Choroid plexus epithelial cell (primary cell): ENCODE measurements around the gene ENPEP.
"Not testable (repeated sequence)": the region's sequence is repeated elsewhere in the genome, so short reads cannot be mapped to it uniquely, and the experiment has no call there.

Experiments
- DNase-seq: peaks from one replicate; pipeline ENCODE4 v3.0.0-alpha.2; 2010; ENCODE audit warnings: low read depth
- H3K4me3 ChIP-seq: 2 replicates; pipeline ENCODE4 v1.5.1; 2011; ENCODE audit warnings: low read depth, mild to moderate bottlenecking, control low read depth, low read length, moderate library complexity
- TF ChIP-seq, protein P1 (sequence below): conservative IDR thresholded peaks from 2 replicates; pipeline ENCODE4 v1.5.1; 2011; ENCODE audit warnings: low read depth, mild to moderate bottlenecking, control low read depth, inconsistent platforms, low read length, moderate library complexity

The ENPEP gene, protein sequence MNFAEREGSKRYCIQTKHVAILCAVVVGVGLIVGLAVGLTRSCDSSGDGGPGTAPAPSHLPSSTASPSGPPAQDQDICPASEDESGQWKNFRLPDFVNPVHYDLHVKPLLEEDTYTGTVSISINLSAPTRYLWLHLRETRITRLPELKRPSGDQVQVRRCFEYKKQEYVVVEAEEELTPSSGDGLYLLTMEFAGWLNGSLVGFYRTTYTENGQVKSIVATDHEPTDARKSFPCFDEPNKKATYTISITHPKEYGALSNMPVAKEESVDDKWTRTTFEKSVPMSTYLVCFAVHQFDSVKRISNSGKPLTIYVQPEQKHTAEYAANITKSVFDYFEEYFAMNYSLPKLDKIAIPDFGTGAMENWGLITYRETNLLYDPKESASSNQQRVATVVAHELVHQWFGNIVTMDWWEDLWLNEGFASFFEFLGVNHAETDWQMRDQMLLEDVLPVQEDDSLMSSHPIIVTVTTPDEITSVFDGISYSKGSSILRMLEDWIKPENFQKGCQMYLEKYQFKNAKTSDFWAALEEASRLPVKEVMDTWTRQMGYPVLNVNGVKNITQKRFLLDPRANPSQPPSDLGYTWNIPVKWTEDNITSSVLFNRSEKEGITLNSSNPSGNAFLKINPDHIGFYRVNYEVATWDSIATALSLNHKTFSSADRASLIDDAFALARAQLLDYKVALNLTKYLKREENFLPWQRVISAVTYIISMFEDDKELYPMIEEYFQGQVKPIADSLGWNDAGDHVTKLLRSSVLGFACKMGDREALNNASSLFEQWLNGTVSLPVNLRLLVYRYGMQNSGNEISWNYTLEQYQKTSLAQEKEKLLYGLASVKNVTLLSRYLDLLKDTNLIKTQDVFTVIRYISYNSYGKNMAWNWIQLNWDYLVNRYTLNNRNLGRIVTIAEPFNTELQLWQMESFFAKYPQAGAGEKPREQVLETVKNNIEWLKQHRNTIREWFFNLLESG

DNA sequence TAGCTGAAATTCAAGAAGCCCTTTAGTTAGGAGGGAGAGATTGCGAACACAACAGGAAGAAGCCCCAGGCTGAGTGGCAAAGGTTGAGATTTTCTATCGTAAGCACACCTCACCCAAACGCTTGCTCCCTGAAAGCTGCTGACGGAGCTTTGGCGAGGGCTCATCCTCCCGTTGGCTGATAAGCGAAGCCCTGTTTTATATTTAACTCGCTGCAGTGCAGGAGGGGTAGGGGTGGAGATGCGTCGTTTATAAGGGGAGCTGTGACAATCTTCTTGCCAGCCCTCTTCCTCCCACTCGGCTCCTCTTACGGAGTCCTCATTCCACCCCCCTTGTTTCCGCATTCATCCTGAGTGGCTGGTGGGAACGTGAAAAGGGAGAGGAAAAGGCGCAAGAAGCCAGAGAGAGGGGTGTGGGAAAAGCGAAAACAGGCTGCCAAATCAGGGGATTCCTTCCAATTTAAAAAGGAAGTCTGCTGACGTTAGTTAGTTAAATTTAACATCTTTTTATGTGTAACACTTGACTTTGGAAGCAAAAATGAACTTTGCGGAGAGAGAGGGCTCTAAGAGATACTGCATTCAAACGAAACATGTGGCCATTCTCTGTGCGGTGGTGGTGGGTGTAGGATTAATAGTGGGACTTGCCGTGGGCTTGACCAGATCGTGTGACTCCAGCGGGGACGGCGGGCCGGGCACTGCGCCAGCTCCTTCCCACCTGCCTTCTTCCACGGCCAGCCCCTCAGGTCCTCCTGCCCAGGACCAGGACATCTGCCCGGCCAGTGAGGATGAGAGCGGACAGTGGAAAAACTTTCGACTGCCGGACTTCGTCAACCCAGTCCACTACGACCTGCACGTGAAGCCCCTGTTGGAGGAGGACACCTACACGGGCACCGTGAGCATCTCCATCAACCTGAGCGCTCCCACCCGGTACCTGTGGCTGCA, at the start of gene ENPEP:
Gene ENPEP, plus strand, starts transcription at position 275 of the 938 bp plus-strand sequence. Its CDS starts 260 bp downstream, at position 535.
- TF ChIP-seq, protein P1, sequence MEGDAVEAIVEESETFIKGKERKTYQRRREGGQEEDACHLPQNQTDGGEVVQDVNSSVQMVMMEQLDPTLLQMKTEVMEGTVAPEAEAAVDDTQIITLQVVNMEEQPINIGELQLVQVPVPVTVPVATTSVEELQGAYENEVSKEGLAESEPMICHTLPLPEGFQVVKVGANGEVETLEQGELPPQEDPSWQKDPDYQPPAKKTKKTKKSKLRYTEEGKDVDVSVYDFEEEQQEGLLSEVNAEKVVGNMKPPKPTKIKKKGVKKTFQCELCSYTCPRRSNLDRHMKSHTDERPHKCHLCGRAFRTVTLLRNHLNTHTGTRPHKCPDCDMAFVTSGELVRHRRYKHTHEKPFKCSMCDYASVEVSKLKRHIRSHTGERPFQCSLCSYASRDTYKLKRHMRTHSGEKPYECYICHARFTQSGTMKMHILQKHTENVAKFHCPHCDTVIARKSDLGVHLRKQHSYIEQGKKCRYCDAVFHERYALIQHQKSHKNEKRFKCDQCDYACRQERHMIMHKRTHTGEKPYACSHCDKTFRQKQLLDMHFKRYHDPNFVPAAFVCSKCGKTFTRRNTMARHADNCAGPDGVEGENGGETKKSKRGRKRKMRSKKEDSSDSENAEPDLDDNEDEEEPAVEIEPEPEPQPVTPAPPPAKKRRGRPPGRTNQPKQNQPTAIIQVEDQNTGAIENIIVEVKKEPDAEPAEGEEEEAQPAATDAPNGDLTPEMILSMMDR, result no peak
- DNase-seq, result peak; percentile 58
- peak within 1 kb of the TSS; percentile 61 for H3K4me3 ChIP-seq

DNA sequence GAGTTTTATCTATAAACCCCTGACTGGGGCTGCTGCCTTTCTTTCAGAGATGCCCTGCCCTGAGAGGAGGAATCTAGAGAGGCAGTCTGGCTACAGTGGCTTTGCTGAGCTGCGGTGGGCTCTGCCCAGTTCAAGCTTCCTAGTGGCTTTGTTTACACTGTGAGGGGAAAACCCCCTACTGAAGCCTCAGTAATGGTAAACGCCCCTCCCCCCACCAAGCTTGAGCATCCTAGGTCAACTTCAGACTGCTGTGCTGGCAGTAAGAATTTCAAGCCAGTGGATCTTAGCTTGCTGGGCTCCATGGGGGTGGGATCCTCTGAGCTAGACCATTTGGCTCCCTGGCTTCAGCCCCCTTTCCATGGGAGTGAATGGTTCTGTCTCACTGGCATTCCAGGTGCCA, 44.1 kb upstream of the ENPEP start:
- DNase-seq, H3K4me3 ChIP-seq: not testable (repeated sequence)

DNA sequence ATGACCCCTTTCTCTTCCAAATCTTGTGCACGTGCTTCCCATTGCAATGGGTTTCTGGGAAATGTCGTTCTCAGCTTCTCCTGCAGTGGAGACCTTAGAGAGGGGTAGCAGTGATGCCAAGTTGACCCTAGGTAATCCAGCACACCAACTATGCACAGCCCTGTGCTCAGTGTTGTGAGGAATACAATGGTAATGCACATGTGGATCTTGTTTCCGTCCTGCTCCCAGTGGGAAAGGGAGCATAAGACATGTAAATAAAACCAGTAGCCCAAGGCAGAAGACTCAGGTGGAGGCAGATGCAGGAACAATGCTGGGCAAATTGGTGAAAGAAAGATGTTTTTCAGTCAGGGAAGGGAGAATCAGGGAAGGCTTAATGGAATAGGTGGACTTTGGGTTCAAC, 38.7 kb upstream of the ENPEP start:
- H3K4me3 ChIP-seq, DNase-seq: not testable (repeated sequence)

DNA sequence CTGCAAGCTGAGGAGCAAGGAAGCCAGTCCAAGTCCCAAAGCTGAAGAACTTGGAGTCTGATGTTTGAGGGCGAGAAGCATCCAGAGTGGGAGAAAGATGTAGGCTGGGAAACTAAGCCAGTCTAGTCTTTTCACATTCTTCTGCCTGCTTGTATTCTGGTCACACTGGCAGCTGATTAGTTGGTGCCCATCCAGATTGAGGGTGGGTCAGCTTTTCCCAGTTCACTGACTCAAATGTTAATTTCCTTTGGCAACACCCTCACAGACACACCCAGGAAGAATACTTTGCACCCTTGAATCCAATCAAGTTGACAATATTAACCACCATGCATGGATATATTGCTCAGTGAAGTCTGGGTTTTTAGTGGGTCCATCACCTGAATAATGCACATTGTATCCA, 36.7 kb upstream of the ENPEP start:
- not testable (repeated sequence) for DNase-seq, H3K4me3 ChIP-seq

DNA sequence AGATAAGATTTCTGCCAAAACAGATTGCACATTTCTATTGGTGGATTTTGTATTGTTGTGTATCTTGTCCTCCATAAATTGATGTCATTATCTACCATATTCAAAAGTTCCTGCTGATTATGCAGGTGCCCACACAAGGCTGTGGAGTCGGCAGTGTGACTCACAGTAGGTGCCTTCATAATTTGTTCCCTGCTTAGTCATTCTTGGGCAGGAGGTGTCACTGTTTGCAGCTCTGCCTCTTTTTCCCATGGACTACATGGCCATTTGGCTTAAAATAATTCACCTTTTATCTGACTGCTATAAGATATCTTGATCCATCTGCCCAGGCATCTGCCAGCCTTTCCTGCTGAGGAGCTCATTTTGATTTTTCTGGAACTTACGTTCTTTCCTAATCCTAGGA, 33.6 kb upstream of the ENPEP start:
- TF ChIP-seq, protein P1, result peak; percentile 11
- no peak for DNase-seq
- no peak overlapping the region for H3K4me3 ChIP-seq

DNA sequence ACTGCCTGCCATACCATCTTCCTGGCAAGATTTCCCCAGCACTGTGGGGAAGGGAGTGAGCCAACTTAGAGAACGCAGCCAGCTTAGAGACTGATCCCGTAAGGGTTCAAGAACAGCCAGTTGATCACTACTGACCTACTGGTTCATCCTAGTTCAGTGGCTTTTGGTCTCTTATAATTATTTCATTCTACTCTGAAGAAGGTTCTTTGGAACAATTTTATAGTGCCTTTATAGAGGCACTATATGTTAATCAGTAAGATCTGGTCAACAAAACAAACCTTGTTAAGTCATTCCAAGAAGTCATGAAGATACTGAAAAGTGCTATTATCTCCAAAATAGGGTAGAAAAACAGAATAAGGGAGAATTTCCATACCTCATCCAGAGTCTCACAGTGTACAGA, 33.2 kb upstream of the ENPEP start:
- H3K4me3 ChIP-seq, result no peak overlapping the region
- no peak for DNase-seq
- TF ChIP-seq, protein P1, result no peak

DNA sequence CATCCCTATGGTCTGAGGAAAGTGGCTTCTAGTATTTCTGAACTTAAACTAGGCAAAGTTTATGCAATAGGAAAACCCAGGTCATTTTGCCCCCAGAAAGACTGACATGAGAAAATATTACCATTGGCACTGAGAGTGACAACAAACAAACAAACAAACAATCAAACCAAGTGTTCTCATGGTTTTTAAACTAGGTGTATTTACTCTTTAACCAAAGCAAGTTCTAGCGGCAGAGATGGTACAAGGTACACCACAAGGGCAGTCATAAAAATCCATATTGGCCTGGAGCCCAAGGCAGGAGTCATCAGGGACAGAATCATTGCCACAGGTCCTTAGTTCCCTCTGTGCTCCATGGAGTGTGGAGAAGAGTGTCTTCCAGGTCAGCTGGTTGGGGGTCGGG, 26.0 kb upstream of the ENPEP start:
- no peak for DNase-seq
- no peak overlapping the region for H3K4me3 ChIP-seq
- TF ChIP-seq, protein P1, result no peak

DNA sequence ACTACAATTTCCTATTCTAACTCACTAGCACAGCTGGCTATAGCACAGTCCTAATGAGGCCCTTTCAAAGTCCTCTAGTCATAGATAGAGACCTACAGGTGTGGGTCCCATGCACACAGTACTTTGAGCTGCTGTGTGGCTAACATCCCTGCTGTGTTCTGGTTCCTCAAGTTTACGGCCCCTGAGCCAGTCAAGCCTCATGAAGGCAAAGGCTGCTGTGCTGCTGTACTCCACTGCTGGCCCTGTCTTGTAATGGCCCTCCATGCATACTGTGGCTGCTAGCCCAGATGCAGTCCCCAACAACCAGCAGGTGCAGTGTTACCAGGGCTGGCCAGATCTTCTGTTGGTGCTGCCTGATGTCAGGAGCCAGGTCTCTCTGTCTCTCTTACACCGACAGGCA, 23.4 kb upstream of the ENPEP start:
- no peak overlapping the region for H3K4me3 ChIP-seq
- DNase-seq, result no peak
- TF ChIP-seq, protein P1, result no peak
